Keratinocyte (primary cell): ENCODE measurements around the gene TMED7.

ENCODE experiments used
- EZH2 ChIP-seq: IDR thresholded peaks from one replicate; pipeline ENCODE4 v1.6.1; 2012; ENCODE audit warnings: inconsistent platforms, mild to moderate bottlenecking, low read length, moderate library complexity
- TF ChIP-seq, protein P1 (sequence below), 3 experiments: IDR thresholded peaks in 1 of 3; conservative IDR thresholded peaks in 1 of 3; optimal IDR thresholded peaks in 1 of 3; 2 replicates in 2 of 3; 3 replicates in 1 of 3; pipeline versions ENCODE3 to v1.5.1; 2011; ENCODE audit warnings: low read length in 3 of 3, mild to moderate bottlenecking in 3 of 3, moderate library complexity in 2 of 3, control low read depth in 1 of 3, inconsistent platforms in 1 of 3; ENCODE audit not compliant: insufficient read depth in 2 of 3; ENCODE audit errors: extremely low read depth in 1 of 3

DNA sequence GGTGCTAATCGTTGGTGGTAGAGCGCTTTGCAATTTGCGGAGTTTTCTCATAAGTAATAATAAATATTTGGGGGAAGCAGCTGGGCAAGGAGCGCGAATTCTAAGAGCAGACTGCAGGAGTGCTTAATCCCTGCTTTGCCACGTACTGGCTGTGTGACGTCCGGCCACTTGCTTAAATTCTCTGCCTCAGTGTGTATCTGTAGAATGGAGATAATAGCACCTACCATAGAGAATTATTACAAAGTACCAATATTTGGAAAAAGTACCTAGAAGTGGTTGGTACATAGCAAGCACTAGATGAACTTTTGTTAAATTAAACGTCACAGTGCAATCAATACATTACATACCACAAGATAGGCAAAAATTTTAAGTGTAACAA lies 598 bp upstream of the TMED7 start:
- TF ChIP-seq, protein P1, sequence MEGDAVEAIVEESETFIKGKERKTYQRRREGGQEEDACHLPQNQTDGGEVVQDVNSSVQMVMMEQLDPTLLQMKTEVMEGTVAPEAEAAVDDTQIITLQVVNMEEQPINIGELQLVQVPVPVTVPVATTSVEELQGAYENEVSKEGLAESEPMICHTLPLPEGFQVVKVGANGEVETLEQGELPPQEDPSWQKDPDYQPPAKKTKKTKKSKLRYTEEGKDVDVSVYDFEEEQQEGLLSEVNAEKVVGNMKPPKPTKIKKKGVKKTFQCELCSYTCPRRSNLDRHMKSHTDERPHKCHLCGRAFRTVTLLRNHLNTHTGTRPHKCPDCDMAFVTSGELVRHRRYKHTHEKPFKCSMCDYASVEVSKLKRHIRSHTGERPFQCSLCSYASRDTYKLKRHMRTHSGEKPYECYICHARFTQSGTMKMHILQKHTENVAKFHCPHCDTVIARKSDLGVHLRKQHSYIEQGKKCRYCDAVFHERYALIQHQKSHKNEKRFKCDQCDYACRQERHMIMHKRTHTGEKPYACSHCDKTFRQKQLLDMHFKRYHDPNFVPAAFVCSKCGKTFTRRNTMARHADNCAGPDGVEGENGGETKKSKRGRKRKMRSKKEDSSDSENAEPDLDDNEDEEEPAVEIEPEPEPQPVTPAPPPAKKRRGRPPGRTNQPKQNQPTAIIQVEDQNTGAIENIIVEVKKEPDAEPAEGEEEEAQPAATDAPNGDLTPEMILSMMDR (optimal IDR thresholded peaks at IDR 0.05 in 1 of 3, IDR thresholded peaks at IDR 0.05 in 1 of 3, conservative IDR thresholded peaks at IDR 0.05 in 1 of 3; ENCODE audit: extremely low read depth in 1 of 3, insufficient read depth in 2 of 3, low read length in 3 of 3), result no peak
- no peak for TF ChIP-seq EZH2
